Hematopoietic multipotent progenitor cell treated with erythropoietin and hydrocortisone succinate and interleukin-3 and kit ligand, for 17 days (in vitro differentiated cells): Measurements from ENCODE around the gene FBRS.
"Not testable (repeated sequence)": the region's sequence is repeated elsewhere in the genome, so short reads cannot be mapped to it uniquely, and the experiment has no call there.

Source experiments
- DNase-seq: peaks from one replicate; pipeline ENCODE4 v3.0.0-alpha.2; 2015; ENCODE audit warnings: low spot score

The FBRS gene

DNA sequence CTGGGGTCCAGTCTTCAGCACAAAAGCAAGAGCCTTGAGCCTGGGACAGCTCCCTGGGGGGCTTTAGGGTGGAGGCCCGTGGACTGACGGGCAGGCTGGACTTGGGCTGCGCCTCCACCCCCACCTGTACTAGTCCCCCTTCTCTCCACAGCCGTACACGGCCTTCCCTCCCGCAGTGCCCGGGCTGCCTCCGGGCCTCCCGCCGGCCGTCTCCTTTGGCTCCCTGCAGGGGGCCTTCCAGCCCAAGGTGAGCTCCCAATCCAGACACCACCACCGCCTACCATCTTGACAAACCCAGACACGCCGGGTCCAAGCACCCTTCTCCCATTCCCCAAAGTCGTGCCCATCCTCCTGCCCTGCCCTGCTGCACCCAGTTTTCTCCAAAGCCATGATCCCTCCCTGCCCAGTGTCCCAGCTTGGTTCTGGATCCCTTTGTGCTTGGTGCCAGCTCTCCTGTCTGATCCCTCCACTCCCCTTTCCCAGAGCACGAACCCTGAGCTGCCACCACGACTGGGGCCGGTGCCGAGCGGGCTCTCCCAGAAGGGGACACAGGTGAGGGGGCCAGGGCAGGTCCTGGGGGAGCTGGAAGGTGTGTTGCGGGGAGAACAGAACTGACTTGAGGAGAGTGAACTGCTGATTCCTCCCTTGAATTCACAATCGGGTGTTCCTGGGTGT is 7.1 kb downstream of the FBRS start:
- DNase-seq, result no peak

DNA sequence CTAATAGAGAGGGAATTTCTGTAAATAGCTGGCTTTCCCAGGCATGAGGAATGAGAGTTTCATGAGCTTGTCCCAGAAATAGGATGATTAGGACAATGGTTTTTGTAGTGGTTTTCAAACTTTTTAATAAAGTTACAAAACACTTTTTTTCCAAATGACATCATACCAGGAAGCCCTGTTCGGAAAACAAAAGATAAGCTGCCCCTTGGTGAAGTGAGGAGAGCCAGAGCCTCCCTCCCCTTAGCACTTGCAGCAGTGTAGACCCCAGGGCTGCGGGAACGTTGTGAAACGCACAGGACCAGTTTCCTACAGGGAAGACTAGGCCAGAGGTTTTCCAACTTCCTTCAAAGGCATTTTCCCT is 7.6 kb downstream of the FBRS start:
- no peak for DNase-seq

DNA sequence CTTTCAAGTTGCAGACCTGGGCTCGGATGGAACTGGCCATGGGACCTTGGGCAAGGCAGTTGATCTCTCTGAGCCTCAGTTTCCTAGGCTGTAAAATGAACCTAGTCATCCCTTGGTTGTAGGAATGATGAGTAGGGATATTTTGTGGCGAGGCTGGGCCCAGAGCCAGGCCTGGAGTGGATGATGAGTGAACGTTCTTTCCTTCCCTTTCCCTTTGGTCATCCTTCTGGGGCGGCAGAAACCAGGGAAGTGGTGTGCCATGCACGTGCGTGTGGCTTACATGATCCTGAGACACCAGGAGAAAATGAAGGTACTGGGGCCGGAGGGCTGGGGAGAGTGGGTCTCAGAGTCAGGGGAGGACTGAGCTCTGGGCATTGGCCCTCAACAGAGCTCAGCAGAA is 8.4 kb downstream of the FBRS start:
- no peak for DNase-seq

DNA sequence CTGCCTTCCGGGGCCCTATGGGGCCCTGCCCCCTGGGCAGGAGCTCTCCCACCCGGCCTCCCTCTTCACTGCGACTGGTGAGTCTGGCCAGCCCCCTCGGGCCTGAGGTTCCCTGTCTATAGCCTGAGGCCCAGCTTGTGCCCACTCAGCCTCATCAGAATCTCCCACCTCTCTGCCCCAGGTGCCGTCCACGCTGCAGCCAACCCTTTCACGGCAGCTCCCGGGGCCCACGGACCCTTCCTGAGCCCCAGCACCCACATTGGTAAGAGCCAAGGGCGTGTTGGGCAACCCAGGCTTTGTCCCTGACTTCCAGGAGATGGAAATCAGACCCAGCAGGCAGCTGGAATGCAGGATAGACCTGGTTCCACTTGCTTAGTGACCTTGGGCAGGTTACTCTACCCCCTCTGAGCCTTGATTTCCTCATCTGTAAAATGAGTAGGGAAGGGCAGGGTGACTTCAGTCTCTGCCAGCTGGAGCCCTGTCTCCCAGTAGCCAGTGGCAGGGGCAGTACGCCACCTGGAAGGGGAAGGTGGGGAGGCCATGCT is 9.2 kb downstream of the FBRS start:
- no peak for DNase-seq

- DNase-seq, result no peak
These were observed 10.2 kb downstream of the FBRS start for GRCh38 chr16:30668393-30668792.

DNA sequence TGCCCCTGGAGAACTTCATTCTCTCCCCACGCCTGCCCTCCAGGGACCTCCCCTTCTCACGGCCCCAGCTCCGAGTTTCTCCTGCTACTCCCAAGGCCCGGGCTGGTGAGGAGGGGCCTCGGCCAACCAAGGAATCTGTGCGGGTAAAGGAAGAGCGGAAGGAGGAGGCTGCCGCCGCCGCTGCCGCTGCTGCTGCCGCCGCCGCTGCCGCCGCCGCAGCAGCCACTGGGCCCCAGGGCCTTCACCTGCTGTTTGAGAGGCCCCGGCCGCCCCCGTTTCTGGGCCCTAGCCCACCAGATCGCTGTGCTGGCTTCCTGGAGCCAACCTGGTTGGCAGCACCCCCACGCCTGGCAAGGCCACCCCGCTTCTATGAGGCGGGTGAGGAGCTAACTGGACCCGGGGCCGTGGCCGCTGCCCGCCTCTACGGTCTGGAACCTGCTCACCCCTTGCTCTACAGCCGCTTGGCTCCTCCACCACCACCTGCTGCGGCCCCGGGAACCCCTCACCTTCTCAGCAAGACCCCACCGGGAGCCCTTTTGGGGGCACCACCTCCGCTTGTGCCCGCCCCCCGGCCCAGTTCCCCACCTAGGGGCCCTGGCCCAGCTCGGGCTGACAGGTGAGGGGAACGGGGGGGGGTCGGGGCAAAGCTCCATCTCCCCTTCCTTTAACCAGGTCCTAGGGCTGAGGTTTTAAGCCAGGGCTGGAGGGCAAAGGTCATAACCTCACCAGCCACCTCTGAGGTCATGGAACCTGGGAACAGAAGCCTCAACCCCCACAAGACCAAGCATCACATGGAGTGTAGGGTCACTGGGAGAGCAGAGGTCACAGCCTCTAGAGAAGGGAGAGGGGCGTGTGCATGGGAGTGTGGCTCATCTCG is 11.0 kb downstream of the FBRS start:
- no peak for DNase-seq

DNA sequence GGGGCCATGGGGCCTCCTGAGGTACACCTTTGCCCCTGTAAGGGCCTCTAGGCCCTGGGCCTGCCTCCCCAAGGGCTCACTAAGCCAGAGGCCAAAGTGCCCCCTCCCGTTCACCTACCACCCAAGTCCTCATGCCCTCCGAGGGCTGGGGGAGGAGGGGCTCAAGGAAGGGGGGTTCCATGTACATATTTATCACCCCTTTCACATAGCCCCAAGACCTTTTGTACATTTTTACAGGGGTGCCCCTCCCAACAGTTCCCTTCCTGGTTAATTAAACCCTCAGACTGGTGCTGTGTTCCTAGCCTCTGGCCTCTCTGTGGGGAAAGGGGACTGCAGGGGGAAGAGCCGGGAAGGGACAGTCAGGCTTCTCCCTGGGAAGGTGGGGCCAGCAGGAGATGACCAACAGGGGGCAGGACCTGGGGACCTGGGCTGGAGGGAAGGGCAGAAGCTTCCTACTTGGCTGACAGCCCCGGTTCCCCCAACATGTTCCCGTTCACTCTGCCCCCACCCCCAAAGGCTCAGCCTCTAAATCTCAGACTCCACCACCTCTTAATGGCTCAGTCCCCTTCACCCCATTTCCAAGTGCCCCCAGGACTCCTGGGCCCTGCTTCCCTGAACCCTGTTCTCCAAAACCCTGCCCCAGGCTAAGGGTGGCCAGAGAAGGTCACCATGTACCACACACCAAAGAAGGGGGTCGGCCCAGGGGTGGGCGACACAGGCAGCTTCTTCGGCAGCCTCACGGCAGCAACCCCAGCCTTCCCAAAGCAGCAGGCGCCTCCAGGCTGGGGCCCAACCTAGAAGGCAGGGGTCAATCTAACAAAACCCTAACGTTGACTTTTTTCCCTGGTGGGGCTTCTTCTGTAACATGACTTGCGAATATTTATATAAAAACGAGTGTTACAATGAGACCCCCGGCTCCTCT is 11.9 kb downstream of the FBRS start:
- no peak for DNase-seq

DNA sequence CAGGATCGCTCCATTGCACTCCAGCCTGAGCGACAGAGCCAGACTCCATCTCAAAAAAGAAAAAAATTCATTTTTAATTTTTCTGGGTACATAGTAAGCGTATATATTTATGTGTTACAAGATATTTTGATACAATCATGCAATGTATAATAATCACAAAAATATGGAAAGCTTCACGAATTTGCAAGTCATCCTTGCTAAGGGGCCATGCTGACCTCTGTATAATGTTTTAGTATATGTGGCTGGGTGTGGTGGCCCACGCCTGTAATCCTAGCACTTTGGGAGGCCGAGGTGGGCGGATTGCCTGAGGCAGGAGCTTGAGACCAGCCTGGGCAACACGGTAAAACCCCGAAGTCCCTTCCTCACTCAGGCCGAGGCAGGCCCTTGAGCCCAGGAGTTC is 16.9 kb downstream of the FBRS start:
- no peak for DNase-seq

- DNase-seq, result no peak
These were observed 19.8 kb downstream of the FBRS start for GRCh38 chr16:30677931-30678585.

DNA sequence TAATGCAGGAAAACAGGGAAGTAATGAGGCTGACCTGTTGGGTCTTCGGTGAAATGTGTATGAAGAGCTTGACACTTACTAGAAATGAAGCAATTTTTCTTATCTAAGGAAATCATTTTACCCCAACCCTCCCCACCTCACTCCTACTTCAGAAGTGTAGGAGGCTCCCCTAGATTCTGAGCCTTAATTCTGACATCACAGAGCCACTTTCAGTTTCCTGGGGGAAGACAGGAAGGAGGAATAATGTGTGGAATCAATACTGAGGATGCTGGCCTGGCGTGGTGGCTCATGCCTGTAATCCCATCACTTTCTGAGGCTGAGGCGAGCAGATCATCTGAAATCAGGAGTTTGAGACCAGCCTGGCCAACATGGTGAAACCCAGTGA is 20.3 kb downstream of the FBRS start:
- no peak for DNase-seq

DNA sequence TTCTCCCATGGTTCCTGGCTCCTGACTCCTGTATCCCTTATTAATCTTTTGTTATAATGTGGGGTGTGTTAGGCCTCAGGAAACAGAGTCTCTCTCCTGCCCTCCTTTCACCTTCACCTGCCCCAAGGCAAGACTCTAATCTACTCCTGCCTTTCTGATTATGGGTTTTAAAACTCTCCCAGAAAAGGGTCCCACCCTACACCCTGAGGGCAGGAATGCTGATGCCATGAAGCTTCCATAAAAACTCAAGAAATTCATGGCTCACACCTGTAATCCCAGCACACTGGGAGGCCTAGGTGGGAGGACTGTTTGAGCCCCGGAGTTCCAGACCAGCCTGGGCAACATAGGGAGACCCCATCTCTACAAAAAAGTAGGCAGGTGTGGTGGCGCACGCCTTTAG is 22.1 kb downstream of the FBRS start:
- DNase-seq, result no peak

GRCh38 chr16:30688701-30689100 is 30.5 kb downstream of the FBRS start:
- no peak for DNase-seq

GRCh38 chr16:30691907-30692306 is 33.7 kb downstream of the FBRS start:
- no peak for DNase-seq

DNA sequence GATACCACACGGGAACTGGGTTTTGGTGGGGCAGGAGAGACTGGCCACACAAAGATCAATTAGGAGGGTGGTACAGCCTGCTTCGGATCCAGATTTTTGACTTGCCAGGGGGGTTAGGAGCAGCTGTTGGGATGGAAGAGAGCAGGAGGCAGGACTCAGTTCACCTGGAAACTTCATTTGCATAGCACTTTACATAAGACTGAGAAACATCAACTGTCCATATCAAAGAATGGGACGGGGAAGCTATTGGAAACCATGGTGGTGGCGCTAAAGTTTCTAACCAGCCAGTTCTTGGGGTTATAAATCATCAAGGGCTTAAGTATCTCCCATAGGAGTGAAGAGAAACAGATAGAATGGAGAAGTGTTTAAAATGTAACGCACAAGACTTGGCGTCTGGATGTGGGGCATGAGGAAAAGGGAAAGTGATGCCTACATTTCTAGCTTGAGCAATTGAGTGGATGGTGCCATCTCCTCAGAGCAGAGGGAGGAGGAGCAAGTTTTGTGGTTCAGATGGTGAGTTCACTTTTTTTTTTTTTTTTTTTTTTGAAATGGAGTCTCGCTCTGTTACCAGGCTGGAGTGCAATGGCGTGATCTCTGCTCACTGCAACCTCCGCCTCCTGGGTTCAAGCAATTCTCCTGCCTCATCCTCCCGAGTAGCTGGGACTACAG is 34.3 kb downstream of the FBRS start:
- DNase-seq, result no peak

- DNase-seq, result no peak
These were observed 36.9 kb downstream of the FBRS start for GRCh38 chr16:30694926-30695693.

GRCh38 chr16:30696646-30697045 is 38.4 kb downstream of the FBRS start:
- DNase-seq, result not testable (repeated sequence)

- DNase-seq, result no peak
These were observed 39.3 kb downstream of the FBRS start for GRCh38 chr16:30697264-30698138.

- DNase-seq, result peak; percentile 97
These were observed 40.0 kb downstream of the FBRS start for GRCh38 chr16:30698139-30698815.
